A673 (cell line): Measurements from ENCODE around the gene LILRB1. TPM values are rescaled to one million over a fixed set of nuclear protein-coding genes. Genes with fewer than 3 reads are reported as not detected.

Experiments used
- microRNA-seq: library from miRNA; unstranded; fragments of <30 nt; microRNA quantifications from one replicate; pipeline ENCODE4 v1.2.0, GENCODE V29; 2021
- total RNA-seq: library from RNA; stranded (reverse); gene quantifications from 2 replicates; pipeline ENCODE4 v1.2.3, GENCODE V29; 2021

LILRB1 gene
- total RNA-seq, 1 experiment from 2014 or later: not detected

Small RNAs within 50 kb of the gene (microRNA-seq; reads per million reads assigned to microRNA genes)
- gene MIR8061: not detected

Other genes with a start within 250 kb of the LILRB1 start
- 3.0 and 3.2 TPM in 2 replicates for gene TTYH1, start 215.0 kb upstream of the LILRB1 start, total RNA-seq
- gene LENG8, start 181.3 kb upstream of the LILRB1 start, total RNA-seq: 129 and 149 TPM in 2 replicates
- gene LENG9, start 166.7 kb upstream of the LILRB1 start, total RNA-seq: 4.2 and 4.3 TPM in 2 replicates
- gene CDC42EP5, start 157.2 kb upstream of the LILRB1 start, total RNA-seq: 111 and 119 TPM in 2 replicates
- gene LAIR2, start 127.7 kb upstream of the LILRB1 start, total RNA-seq: not detected in 2 replicates
- gene LILRA2, start 56.7 kb upstream of the LILRB1 start, total RNA-seq: not detected in 2 replicates
- gene LILRA1, start 36.9 kb upstream of the LILRB1 start, total RNA-seq: not detected in 2 replicates
- gene LILRB4, start 32.5 kb downstream of the LILRB1 start, total RNA-seq: not detected in 2 replicates
- gene KIR3DL3, start 94.0 kb downstream of the LILRB1 start, total RNA-seq: not detected in 2 replicates
- gene KIR2DL3, start 108.0 kb downstream of the LILRB1 start, total RNA-seq: not detected in 2 replicates
- gene KIR2DL1, start 139.3 kb downstream of the LILRB1 start, total RNA-seq: not detected in 2 replicates
- gene KIR2DL4, start 173.1 kb downstream of the LILRB1 start, total RNA-seq: not detected in 2 replicates
- not detected in 2 replicates for gene KIR3DL1, start 186.0 kb downstream of the LILRB1 start, total RNA-seq
- not detected in 2 replicates for gene KIR2DS4, start 202.2 kb downstream of the LILRB1 start, total RNA-seq
- not detected in 2 replicates for gene KIR3DL2, start 220.0 kb downstream of the LILRB1 start, total RNA-seq
- not detected in 2 replicates for gene FCAR, start 243.8 kb downstream of the LILRB1 start, total RNA-seq